Measurements from ENCODE around the gene STK25. TPM values are rescaled to one million over a fixed set of nuclear protein-coding genes. Genes with fewer than 3 reads are reported as not detected.

STK25 gene
- total RNA-seq, 3 donors from 2014 or later = 102 to 139 (median 126) TPM

DNA sequence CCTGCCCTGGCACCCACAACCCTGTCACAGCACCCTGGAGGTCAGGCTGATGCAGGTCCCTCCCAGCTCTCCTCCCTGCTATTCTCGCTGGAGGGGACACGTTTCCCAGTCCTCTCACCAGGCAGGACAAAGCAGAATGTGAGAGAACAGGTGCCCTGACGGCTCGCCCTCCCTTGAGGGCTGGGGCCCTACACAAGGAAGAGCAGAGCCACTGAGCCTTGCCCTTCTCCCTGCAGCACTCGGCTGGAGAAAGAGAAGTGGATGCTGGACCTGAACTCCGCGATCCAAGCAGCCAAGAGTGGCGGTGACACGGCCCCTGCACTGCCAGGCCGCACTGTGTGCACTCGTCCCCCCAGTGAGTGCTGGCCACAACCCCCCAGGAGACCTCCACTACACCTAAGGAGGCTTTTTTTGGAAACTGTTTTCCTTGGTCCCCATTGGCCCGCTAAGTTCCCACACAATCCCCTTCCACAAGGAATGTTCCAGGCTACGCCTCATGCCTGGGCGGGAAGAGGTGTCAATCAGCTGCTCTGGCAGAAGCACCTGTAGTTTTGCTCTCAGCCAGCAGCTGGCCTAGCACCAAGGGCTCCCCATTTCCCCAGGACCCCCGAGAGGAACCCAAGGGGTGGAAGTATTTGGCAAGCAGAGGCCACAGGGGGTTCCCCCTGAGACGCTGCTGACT lies 17.4 kb downstream of the STK25 start:
- no peak for DNase-seq (ENCODE audit: low spot score in 2 of 2)
- no peaks in the 10 kb centered on the region for H3K27me3 ChIP-seq
- TF ChIP-seq POLR2A (IDR thresholded peaks at IDR 0.05) (no peak), POLR2AphosphoS5 (IDR thresholded peaks at IDR 0.05) (no peak)
- TF ChIP-seq, protein P1, sequence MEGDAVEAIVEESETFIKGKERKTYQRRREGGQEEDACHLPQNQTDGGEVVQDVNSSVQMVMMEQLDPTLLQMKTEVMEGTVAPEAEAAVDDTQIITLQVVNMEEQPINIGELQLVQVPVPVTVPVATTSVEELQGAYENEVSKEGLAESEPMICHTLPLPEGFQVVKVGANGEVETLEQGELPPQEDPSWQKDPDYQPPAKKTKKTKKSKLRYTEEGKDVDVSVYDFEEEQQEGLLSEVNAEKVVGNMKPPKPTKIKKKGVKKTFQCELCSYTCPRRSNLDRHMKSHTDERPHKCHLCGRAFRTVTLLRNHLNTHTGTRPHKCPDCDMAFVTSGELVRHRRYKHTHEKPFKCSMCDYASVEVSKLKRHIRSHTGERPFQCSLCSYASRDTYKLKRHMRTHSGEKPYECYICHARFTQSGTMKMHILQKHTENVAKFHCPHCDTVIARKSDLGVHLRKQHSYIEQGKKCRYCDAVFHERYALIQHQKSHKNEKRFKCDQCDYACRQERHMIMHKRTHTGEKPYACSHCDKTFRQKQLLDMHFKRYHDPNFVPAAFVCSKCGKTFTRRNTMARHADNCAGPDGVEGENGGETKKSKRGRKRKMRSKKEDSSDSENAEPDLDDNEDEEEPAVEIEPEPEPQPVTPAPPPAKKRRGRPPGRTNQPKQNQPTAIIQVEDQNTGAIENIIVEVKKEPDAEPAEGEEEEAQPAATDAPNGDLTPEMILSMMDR (IDR thresholded peaks at IDR 0.05) = no peak
- no peaks in the 10 kb centered on the region for H3K36me3 ChIP-seq
- no peaks in the 10 kb centered on the region for H3K9me3 ChIP-seq
- H3K4me3 ChIP-seq = no peak overlapping the region
- intact Hi-C loops (cut with DNase I; ENCODE audit: low total_unique reads) = no loop called here
- H3K27ac ChIP-seq = no peak overlapping the region
- no peaks in the 10 kb centered on the region for H3K4me1 ChIP-seq

DNA sequence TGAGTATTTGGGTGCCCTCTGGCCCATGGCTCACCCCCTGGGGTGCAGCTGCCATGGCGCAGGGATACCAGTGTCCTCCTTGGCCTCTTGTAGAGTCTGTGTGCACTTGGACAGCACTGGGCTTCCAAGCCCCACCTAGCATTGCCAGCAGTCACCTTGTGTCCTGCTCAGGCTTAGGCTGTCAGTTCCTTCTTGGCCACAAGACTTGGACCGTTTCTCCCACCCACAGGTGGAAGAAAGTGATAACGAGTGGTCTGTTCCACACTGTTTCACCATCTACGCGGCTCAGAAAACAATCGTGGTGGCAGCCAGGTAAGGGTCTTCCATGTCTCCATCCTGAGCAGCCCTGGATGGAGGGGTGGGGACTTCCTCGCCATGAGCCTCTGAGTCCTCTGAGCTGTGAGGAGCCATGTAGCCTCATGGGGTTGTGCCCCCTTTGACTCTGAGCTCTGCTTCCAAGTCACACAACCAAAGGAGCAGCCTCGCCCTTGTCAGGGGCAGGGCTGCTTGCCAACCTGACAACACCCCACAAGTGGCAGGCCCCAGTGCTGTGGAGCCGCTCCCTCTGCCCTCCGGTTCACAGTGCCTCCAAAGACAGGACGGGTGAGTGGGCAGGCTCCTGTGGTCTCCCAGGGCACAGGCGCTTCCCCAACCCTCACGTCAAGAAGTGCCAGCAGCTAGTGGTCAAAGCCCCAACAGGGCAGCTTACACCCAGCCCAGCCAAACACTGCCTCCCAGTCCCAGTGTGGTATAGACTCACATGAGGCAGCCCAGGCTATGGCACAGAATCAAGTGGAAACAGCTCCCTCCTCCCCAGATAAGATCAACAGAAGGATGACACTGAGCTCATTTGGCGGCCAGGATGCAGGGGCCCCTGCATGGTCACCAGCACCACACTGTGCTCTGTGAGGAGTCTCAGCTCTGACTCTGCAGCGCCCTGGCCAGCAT lies 18.4 kb downstream of the STK25 start:
- TF ChIP-seq, protein P1 (IDR thresholded peaks at IDR 0.05) = no peak
- TF ChIP-seq POLR2A (IDR thresholded peaks at IDR 0.05) (no peak), POLR2AphosphoS5 (IDR thresholded peaks at IDR 0.05) (no peak)
- no peaks in the 10 kb centered on the region for H3K9me3 ChIP-seq
- H3K27me3 ChIP-seq = no peaks in the 10 kb centered on the region
- H3K4me1 ChIP-seq = no peaks in the 10 kb centered on the region
- no peak for DNase-seq (ENCODE audit: low spot score in 2 of 2)
- H3K27ac ChIP-seq = no peak overlapping the region
- intact Hi-C loops (cut with DNase I; ENCODE audit: low total_unique reads) = no loop called here
- no peaks in the 10 kb centered on the region for H3K36me3 ChIP-seq
- H3K4me3 ChIP-seq = no peak overlapping the region

DNA sequence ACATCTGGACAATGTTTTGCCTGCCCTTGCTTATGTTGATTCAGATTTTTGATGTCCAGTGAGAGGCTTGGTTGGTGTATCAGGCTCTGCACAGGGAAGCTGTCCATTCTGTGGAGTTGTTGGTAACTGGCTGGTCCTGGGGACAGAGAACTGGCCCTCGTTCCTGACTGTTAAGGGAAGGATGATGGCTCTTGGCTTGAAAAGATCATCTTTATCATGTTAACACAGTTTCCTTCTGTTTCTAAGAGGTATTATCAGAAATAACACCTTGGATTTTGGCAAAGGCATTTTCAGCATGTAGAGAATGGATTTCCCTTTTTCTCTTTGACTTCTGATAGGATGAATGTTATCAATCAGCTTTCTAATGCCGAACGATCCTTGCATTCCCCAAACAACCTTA lies 19.3 kb downstream of the STK25 start:
- H3K36me3 ChIP-seq = no peaks in the 10 kb centered on the region
- no peak for TF ChIP-seq POLR2A (IDR thresholded peaks at IDR 0.05)
- no peak for TF ChIP-seq POLR2AphosphoS5 (IDR thresholded peaks at IDR 0.05)
- TF ChIP-seq, protein P1 (IDR thresholded peaks at IDR 0.05) = no peak
- intact Hi-C loops (cut with DNase I; ENCODE audit: low total_unique reads) = no loop called here

DNA sequence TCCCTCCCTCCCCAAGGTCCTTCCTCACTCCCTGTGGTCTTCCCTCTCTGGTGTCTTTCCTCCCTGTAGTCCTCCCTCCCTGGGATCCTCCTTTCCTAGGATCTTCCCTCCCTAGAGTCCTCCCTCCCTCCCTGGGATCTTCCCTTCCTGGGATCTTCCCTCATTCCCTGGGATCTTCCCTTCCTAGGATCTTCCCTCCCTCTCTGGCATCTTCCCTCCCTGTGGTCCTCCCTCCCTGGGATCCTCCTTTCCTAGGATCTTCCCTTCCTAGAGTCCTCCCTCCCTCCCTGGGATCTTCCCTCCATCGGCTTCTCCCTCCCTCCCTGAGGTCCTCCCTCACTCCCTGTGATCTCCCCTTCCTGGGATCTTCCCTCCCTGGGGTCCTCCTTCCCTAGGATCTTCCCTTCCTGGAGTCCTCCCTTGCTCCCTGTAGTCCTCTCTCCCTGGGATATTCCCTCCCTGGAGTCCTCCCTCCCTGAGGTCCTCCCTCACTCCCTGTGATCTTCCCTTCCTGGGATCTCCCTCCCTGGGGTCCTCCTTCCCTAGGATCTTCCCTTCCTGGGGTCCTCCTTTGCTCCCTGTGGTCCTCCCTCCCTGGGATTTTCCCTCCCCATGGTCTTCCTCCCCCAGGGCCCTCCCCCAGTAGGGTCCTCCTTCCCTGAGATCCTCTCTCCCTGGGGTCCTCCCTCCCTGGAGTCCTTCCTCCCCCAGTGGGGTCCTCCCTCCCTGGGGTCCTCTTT lies 23.0 kb downstream of the STK25 start:
- no peaks in the 10 kb centered on the region for H3K9me3 ChIP-seq
- H3K4me3 ChIP-seq = no peak overlapping the region
- TF ChIP-seq, protein P1 (IDR thresholded peaks at IDR 0.05) = no peak
- no peak for TF ChIP-seq POLR2A (IDR thresholded peaks at IDR 0.05)
- no peak for TF ChIP-seq POLR2AphosphoS5 (IDR thresholded peaks at IDR 0.05)
- H3K36me3 ChIP-seq = no peaks in the 10 kb centered on the region
- DNase-seq (ENCODE audit: low spot score in 2 of 2) = no peak
- no peak overlapping the region for H3K27ac ChIP-seq
- H3K4me1 ChIP-seq = no peaks in the 10 kb centered on the region
- intact Hi-C loops (cut with DNase I; ENCODE audit: low total_unique reads) = no loop called here
- H3K27me3 ChIP-seq = no peaks in the 10 kb centered on the region

More for the DNA sequence above, 19.3 kb downstream of the STK25 start:
- Histone ChIP-seq H3K9me3 (no peaks in the 10 kb centered on the region), H3K4me3 (no peak overlapping the region), H3K4me1 (no peaks in the 10 kb centered on the region), H3K27ac (no peak overlapping the region), H3K27me3 (no peaks in the 10 kb centered on the region)
- DNase-seq (ENCODE audit: low spot score in 2 of 2) = no peak

Data from breast epithelium (tissue), 4 donors.